T-helper 17 cell (primary cell): Measurements from ENCODE around the gene SLC29A1. TPM values are rescaled to one million over a fixed set of nuclear protein-coding genes. Genes with fewer than 3 reads are reported as not detected.

ENCODE experiments used
- ATAC-seq: fragments of 150-1000 bp; cut with Tn5 transposase; 2 replicates; pipeline ENCODE4 v1.10.0; 2021; ENCODE audit warnings: mild to moderate bottlenecking, moderate library complexity
- DNase-seq, 3 donors: peaks; one replicate each; pipeline versions ENCODE4 v3.0.0 to v3.0.0-alpha.2; 2020 to 2021
- H3K9me3 ChIP-seq: one replicate; pipeline ENCODE4 v1.7.0; 2013; ENCODE audit warnings: low read length, mild to moderate bottlenecking; ENCODE audit not compliant: control insufficient read depth, poor library complexity, severe bottlenecking
- H3K27ac Mint-ChIP-seq: one replicate; pipeline ENCODE4 v1.8.0; 2022; ENCODE audit warnings: mild to moderate bottlenecking, moderate library complexity, mixed read lengths
- H3K27me3 Mint-ChIP-seq: one replicate; pipeline ENCODE4 v1.8.0; 2022; ENCODE audit warnings: mixed read lengths
- H3K36me3 Mint-ChIP-seq: one replicate; pipeline ENCODE4 v1.8.0; 2022; ENCODE audit warnings: low read depth, mixed read lengths
- H3K4me1 Mint-ChIP-seq: one replicate; pipeline ENCODE4 v1.8.0; 2022; ENCODE audit warnings: mild to moderate bottlenecking, mixed read lengths
- H3K4me3 Mint-ChIP-seq: one replicate; pipeline ENCODE4 v1.8.0; 2022; ENCODE audit warnings: mild to moderate bottlenecking, moderate library complexity, mixed read lengths
- total RNA-seq, 4 donors: library from RNA in 2 of 4; stranded (reverse) in 2 of 4; gene quantifications; one replicate each; pipeline ENCODE4 v1.2.3 and lab custom pipeline; 2022 to 2026

SLC29A1 gene
- total RNA-seq, 2 donors from 2014 or later: 1.4 to 3.4 TPM

DNA sequence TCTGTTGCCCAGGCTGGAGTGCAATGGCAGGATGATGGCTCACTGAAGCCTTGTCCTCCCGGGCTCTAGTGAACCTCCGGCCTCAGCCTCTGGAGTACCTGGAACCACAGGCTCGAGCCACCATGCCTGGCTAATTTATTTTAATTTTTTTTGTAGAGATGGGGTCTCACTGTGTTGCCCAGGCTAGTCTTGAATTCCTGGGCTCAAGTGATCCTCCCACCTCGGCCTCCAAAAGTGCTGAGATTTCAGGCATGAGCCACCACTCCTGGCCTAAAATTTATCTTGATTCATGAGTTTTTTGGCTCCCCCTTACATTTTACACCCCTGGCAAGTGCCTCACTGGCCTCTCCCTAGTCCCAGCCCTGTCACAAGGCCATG is 2.5 kb upstream of the SLC29A1 start:
- H3K9me3 ChIP-seq: no peaks in the 10 kb centered on the region
- Mint-ChIP-seq H3K27me3 (peaks cover 5% of the 10 kb centered on the region), H3K27ac (no peak overlapping the region), H3K4me1 (peaks cover 29% of the 10 kb centered on the region), H3K36me3 (no peaks in the 10 kb centered on the region), H3K4me3 (peak overlapping the region; percentile 79)
- ATAC-seq (no peak), DNase-seq (no peak)

- no peaks in the 10 kb centered on the region for H3K9me3 ChIP-seq
- Mint-ChIP-seq H3K27me3 (peaks cover 5% of the 10 kb centered on the region), H3K36me3 (no peaks in the 10 kb centered on the region), H3K27ac (no peak overlapping the region), H3K4me3 (peak overlapping the region; percentile 79), H3K4me1 (peaks cover 29% of the 10 kb centered on the region)
- DNase-seq: peak; percentile 55 to 67 (median 62)
- peak; percentile 69 for ATAC-seq
These were observed 2.0 kb upstream of the SLC29A1 start for GRCh38 chr6:44221291-44221960.

DNA sequence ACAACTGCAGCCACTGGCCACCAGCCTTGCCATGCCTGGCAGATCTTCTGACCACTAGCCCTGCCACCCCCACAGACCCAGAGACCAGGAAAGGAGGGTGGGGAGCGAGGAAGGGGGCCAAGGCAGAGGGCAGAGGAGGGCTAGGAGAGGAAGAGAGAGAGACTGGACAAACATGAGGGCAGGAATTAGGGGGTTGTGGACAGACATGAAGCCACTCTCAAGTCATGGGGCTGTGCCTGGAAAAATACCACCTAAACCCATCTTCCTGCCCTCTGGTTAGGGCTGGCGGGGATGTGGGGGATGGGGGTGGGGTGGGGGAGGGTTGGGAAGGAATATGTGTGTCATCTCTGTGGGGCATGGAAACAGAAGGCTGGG is 1.4 kb upstream of the SLC29A1 start:
- ATAC-seq: no peak
- no peak overlapping the region for H3K27ac Mint-ChIP-seq
- peak overlapping the region; percentile 96 for H3K4me3 Mint-ChIP-seq

DNA sequence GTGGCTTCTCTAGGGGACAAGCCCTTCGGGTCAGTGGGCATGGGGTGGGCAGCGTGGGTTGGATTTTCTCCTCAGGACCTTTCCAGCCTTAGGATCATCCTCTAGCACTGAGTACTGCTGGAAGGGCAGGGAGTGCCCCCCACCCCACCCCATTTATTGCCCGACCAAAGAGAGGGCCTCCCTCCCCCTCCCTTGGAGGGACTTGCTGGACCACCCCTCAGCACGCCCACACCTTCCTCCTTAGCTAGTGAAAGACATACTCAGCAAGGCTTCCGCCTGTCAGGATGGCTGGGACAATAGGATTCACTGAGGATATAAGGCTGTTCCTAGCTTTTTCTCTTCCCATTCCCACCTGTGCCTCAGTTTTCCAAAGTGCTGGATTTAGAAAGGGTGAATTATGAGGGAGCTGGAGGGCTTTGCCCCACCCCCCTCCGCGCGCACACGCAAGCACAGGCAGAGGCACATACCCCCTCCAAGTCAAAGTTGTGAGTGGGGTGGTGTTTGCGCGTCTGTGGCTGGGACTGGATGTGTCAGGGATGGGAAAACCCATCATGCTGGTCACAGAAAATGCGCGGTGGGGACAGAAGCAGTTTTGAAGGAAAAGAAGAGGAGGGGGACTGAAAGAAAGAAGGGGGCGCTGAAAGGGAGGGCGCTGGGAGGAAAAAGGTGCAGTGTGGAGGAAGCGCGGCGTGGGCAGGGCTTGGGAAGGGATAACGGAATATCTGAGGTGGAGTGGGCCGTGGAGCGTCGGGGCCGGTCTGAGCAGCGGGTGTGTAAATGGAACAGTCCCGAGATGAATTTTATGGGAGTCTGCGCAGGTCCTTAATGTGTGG is 693 bp upstream of the SLC29A1 start:
- ATAC-seq: no peak
- Mint-ChIP-seq H3K4me1 (peaks cover 29% of the 10 kb centered on the region), H3K27me3 (peaks cover 5% of the 10 kb centered on the region), H3K4me3 (peak overlapping the region; percentile 96), H3K27ac (peak overlapping the region; percentile 53), H3K36me3 (no peaks in the 10 kb centered on the region)
- H3K9me3 ChIP-seq: no peaks in the 10 kb centered on the region
- DNase-seq: no peak

More for the DNA sequence above, 1.4 kb upstream of the SLC29A1 start:
- H3K9me3 ChIP-seq: no peaks in the 10 kb centered on the region
- Mint-ChIP-seq H3K36me3 (no peaks in the 10 kb centered on the region), H3K27me3 (peaks cover 5% of the 10 kb centered on the region), H3K4me1 (peaks cover 29% of the 10 kb centered on the region)
- DNase-seq: no peak

- H3K27ac Mint-ChIP-seq: peak overlapping the region; percentile 66
- H3K4me1 Mint-ChIP-seq: peaks cover 27% of the 10 kb centered on the region
- peak; percentile 7 for ATAC-seq
- no peaks in the 10 kb centered on the region for H3K36me3 Mint-ChIP-seq
- H3K9me3 ChIP-seq: no peaks in the 10 kb centered on the region
- no peaks in the 10 kb centered on the region for H3K27me3 Mint-ChIP-seq
- DNase-seq: no peak
- peak overlapping the region; percentile 96 for H3K4me3 Mint-ChIP-seq
These were observed 902 bp downstream of the SLC29A1 start for GRCh38 chr6:44224029-44224964.

DNA sequence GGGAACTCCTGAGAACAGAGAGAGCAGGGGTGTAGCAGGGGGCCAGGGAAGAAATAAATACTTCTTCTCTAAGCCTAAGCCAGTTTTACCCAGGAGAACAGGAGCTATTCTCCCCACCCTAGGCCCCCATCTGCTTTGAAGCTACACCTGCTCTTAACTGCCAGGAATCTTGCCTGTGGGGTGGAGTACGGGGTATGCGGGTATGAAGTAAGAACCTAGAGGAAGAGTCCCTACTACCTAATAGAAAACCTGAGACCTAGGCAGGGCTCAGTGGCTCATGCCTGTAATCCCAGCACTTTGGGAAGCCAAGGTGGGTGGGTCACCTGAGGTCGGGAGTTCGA is 1.5 kb downstream of the SLC29A1 start:
- H3K36me3 Mint-ChIP-seq: no peaks in the 10 kb centered on the region
- ATAC-seq (no peak), DNase-seq (no peak)
- H3K27me3 Mint-ChIP-seq: no peaks in the 10 kb centered on the region
- H3K9me3 ChIP-seq: no peaks in the 10 kb centered on the region
- peak overlapping the region; percentile 66 for H3K27ac Mint-ChIP-seq
- H3K4me3 Mint-ChIP-seq: no peak overlapping the region
- peaks cover 27% of the 10 kb centered on the region for H3K4me1 Mint-ChIP-seq

DNA sequence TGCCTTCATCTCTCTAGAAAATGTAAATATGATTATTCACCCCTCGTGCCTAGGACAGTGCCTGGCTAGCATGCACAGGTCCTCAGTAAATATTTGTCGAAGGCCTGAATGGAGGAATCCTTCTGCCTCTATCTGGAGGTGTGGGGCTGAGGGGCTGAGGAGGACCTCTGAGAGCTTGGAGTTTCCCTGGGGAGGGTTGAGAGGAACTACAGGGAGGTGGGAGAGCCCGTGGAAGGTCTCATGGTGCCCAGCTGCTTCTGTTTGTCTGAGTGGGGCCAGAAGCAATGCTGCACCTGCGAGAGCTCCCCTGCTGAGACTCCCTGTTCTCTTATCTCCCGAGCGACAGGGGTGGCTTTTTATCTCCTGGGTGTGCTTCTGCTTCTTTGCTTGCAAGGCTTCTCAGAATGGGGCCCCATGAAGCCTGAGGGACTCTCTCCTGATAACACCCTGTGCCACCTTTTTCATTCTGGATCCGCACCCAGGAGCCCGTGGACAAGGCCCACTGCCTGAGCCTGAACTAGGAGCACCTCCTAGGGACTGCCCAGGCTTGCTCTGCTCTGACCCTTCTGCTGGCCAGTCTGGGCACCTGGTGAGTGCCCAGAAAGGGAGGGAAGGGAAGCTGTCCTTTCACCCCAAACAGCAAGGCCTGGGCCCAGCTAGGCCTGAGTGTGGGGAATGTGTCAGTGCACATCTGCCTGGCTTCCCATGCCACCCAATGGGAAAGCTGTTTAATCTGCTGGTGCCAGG is 2.4 kb downstream of the SLC29A1 start:
- Mint-ChIP-seq H3K27me3 (no peaks in the 10 kb centered on the region), H3K27ac (no peak overlapping the region), H3K4me3 (peak overlapping the region; percentile 72), H3K4me1 (peaks cover 27% of the 10 kb centered on the region), H3K36me3 (no peaks in the 10 kb centered on the region)
- ATAC-seq: no peak
- DNase-seq: no peak
- H3K9me3 ChIP-seq: no peaks in the 10 kb centered on the region

DNA sequence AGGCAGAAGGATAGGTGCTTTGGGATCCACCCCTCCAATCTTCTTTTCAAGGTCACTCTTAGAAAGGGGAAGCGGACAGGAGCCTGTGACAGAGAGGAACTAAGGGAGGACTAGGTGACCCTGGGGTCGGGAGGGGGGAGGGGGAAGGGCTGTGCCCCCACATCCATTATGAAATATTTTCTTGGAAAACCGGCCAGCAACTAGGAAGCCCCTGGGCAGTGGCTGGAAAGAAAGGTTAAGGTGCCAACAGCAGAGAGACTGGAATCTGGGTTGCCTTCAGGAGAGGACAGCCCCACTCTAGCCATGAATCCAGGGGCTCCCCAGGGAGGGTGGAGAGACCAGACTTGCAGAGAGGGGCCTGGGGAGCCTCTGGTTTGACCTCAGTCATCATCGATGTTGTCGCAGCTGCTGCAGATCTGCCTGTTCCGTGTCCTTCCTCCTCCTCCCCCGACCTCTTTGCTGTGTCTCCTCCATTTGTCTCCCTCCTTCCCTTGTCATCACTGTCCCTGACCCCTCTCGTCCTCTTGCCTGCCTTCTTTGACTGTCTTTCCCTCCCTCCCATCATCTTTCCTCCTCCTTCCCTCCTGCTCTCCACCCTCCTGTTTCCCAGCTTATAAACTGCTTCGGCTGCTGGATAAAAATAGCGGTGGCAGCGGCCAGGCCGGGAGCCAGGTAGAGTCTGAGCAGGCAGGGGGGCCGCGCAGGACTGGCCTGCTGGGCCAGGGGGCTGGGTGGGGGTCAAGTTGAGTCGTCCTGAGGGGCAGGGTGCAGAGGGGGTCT is 3.2 kb downstream of the SLC29A1 start:
- H3K27me3 Mint-ChIP-seq: no peaks in the 10 kb centered on the region
- no peaks in the 10 kb centered on the region for H3K9me3 ChIP-seq
- H3K36me3 Mint-ChIP-seq: no peaks in the 10 kb centered on the region
- peak overlapping the region; percentile 72 for H3K4me3 Mint-ChIP-seq
- no peak for ATAC-seq
- no peak for DNase-seq
- H3K4me1 Mint-ChIP-seq: peaks cover 21% of the 10 kb centered on the region
- H3K27ac Mint-ChIP-seq: no peak overlapping the region

- no peaks in the 10 kb centered on the region for H3K27me3 Mint-ChIP-seq
- no peaks in the 10 kb centered on the region for H3K36me3 Mint-ChIP-seq
- H3K4me1 Mint-ChIP-seq: peaks cover 17% of the 10 kb centered on the region
- no peak overlapping the region for H3K4me3 Mint-ChIP-seq
- DNase-seq: no peak
- no peak for ATAC-seq
- H3K9me3 ChIP-seq: no peaks in the 10 kb centered on the region
- H3K27ac Mint-ChIP-seq: no peak overlapping the region
These were observed 3.9 kb downstream of the SLC29A1 start for GRCh38 chr6:44227148-44227793.

DNA sequence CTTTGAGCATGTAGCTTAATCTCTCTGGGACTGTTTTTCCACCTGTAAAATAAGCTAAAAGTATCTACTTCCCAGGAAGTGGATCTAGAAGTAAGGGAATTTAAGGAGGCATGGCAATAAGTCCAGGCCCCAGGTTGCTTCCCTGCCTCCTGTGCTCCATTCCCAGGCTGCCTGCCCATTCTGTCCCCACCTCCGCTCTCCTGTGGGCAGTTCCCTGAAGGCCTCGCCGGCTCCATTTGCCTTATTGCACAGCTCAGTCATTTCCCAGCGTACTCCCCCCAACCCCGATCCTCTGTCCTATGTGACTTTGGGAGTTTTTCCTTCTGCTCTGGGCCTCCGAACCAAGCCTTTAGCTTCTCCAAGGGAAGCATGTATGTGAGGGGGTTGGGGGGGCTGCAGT is 4.6 kb downstream of the SLC29A1 start:
- no peaks in the 10 kb centered on the region for H3K36me3 Mint-ChIP-seq
- peaks cover 12% of the 10 kb centered on the region for H3K4me1 Mint-ChIP-seq
- H3K27me3 Mint-ChIP-seq: no peaks in the 10 kb centered on the region
- no peaks in the 10 kb centered on the region for H3K9me3 ChIP-seq
- no peak for DNase-seq
- no peak for ATAC-seq
- H3K4me3 Mint-ChIP-seq: no peak overlapping the region
- no peak overlapping the region for H3K27ac Mint-ChIP-seq

- no peak for ATAC-seq
- H3K27ac Mint-ChIP-seq: no peak overlapping the region
- H3K9me3 ChIP-seq: no peaks in the 10 kb centered on the region
- DNase-seq: no peak
- no peaks in the 10 kb centered on the region for H3K27me3 Mint-ChIP-seq
- H3K4me3 Mint-ChIP-seq: no peak overlapping the region
- H3K36me3 Mint-ChIP-seq: no peaks in the 10 kb centered on the region
- peaks cover 11% of the 10 kb centered on the region for H3K4me1 Mint-ChIP-seq
These were observed 5.0 kb downstream of the SLC29A1 start for GRCh38 chr6:44228433-44228832.

- H3K9me3 ChIP-seq: no peaks in the 10 kb centered on the region
- ATAC-seq (no peak), DNase-seq (no peak)
- Mint-ChIP-seq H3K27ac (no peak overlapping the region), H3K4me3 (no peak overlapping the region), H3K36me3 (no peaks in the 10 kb centered on the region), H3K4me1 (peaks cover 13% of the 10 kb centered on the region), H3K27me3 (no peaks in the 10 kb centered on the region)
These were observed 5.4 kb downstream of the SLC29A1 start for GRCh38 chr6:44228836-44229235.
